ENCODE measurements around the gene SIL1. TPM values are rescaled to one million over a fixed set of nuclear protein-coding genes. Genes with fewer than 3 reads are reported as not detected.

SIL1 gene
- total and polyA plus RNA-seq, 2 of the 8 experiments (the other 6 are each of a cell fraction or from before 2014, with no cell fraction given): 8.3 to 12.8 TPM

- TF ChIP-seq, protein P1, sequence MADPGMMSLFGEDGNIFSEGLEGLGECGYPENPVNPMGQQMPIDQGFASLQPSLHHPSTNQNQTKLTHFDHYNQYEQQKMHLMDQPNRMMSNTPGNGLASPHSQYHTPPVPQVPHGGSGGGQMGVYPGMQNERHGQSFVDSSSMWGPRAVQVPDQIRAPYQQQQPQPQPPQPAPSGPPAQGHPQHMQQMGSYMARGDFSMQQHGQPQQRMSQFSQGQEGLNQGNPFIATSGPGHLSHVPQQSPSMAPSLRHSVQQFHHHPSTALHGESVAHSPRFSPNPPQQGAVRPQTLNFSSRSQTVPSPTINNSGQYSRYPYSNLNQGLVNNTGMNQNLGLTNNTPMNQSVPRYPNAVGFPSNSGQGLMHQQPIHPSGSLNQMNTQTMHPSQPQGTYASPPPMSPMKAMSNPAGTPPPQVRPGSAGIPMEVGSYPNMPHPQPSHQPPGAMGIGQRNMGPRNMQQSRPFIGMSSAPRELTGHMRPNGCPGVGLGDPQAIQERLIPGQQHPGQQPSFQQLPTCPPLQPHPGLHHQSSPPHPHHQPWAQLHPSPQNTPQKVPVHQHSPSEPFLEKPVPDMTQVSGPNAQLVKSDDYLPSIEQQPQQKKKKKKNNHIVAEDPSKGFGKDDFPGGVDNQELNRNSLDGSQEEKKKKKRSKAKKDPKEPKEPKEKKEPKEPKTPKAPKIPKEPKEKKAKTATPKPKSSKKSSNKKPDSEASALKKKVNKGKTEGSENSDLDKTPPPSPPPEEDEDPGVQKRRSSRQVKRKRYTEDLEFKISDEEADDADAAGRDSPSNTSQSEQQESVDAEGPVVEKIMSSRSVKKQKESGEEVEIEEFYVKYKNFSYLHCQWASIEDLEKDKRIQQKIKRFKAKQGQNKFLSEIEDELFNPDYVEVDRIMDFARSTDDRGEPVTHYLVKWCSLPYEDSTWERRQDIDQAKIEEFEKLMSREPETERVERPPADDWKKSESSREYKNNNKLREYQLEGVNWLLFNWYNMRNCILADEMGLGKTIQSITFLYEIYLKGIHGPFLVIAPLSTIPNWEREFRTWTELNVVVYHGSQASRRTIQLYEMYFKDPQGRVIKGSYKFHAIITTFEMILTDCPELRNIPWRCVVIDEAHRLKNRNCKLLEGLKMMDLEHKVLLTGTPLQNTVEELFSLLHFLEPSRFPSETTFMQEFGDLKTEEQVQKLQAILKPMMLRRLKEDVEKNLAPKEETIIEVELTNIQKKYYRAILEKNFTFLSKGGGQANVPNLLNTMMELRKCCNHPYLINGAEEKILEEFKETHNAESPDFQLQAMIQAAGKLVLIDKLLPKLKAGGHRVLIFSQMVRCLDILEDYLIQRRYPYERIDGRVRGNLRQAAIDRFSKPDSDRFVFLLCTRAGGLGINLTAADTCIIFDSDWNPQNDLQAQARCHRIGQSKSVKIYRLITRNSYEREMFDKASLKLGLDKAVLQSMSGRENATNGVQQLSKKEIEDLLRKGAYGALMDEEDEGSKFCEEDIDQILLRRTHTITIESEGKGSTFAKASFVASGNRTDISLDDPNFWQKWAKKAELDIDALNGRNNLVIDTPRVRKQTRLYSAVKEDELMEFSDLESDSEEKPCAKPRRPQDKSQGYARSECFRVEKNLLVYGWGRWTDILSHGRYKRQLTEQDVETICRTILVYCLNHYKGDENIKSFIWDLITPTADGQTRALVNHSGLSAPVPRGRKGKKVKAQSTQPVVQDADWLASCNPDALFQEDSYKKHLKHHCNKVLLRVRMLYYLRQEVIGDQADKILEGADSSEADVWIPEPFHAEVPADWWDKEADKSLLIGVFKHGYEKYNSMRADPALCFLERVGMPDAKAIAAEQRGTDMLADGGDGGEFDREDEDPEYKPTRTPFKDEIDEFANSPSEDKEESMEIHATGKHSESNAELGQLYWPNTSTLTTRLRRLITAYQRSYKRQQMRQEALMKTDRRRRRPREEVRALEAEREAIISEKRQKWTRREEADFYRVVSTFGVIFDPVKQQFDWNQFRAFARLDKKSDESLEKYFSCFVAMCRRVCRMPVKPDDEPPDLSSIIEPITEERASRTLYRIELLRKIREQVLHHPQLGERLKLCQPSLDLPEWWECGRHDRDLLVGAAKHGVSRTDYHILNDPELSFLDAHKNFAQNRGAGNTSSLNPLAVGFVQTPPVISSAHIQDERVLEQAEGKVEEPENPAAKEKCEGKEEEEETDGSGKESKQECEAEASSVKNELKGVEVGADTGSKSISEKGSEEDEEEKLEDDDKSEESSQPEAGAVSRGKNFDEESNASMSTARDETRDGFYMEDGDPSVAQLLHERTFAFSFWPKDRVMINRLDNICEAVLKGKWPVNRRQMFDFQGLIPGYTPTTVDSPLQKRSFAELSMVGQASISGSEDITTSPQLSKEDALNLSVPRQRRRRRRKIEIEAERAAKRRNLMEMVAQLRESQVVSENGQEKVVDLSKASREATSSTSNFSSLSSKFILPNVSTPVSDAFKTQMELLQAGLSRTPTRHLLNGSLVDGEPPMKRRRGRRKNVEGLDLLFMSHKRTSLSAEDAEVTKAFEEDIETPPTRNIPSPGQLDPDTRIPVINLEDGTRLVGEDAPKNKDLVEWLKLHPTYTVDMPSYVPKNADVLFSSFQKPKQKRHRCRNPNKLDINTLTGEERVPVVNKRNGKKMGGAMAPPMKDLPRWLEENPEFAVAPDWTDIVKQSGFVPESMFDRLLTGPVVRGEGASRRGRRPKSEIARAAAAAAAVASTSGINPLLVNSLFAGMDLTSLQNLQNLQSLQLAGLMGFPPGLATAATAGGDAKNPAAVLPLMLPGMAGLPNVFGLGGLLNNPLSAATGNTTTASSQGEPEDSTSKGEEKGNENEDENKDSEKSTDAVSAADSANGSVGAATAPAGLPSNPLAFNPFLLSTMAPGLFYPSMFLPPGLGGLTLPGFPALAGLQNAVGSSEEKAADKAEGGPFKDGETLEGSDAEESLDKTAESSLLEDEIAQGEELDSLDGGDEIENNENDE (IDR thresholded peaks at IDR 0.05; ENCODE audit: insufficient replicate concordance, low read length): no peak
- TF ChIP-seq RFX5 (IDR thresholded peaks at IDR 0.05; ENCODE audit: borderline replicate concordance, low read depth, low read length): no peak
- TF ChIP-seq KDM4A (IDR thresholded peaks at IDR 0.05; ENCODE audit: low read depth, low read length, severe bottlenecking): no peak
- no peak for TF ChIP-seq POLR2AphosphoS5 (IDR thresholded peaks at IDR 0.05; ENCODE audit: low read depth, low read length)
These were observed 243.7 kb downstream of the SIL1 start (continued) for GRCh38 chr5:138954257-138955012.
